Bone marrow (tissue), 2 donors: Measurements from ENCODE around the gene SPIB.
"Not testable (repeated sequence)": the region's sequence is repeated elsewhere in the genome, so short reads cannot be mapped to it uniquely, and the experiment has no call there.

ENCODE experiments used
- DNase-seq, 2 donors: peaks; one replicate each; lab custom pipeline; 2025; lab: John Stamatoyannopoulos, UW

The SPIB gene

GRCh38 chr19:50418176-50419021, at the start of gene SPIB:
SPIB (plus strand) TSS chr19:50418938; CDS start chr19:50418963, 25 bp downstream.
- DNase-seq, result no peak

- no peak for DNase-seq
Measured at GRCh38 chr19:50371914-50372475, 46.7 kb upstream of the SPIB start.

- DNase-seq, result peak; percentile 91 to 93
Measured at GRCh38 chr19:50376166-50377050, 42.3 kb upstream of the SPIB start, which contains the start of gene NR1H2. NR1H2 (plus strand) TSS chr19:50376457; CDS start chr19:50377606, 1,149 bp downstream.

GRCh38 chr19:50377051-50377461, 41.7 kb upstream of the SPIB start:
- no peak for DNase-seq

- no peak for DNase-seq
Measured at GRCh38 chr19:50377517-50377916, 41.2 kb upstream of the SPIB start.

- no peak for DNase-seq
Measured at GRCh38 chr19:50378169-50378862, 40.4 kb upstream of the SPIB start.

GRCh38 chr19:50378863-50379236, 39.9 kb upstream of the SPIB start:
- no peak for DNase-seq

GRCh38 chr19:50379602-50380001, 39.1 kb upstream of the SPIB start:
- no peak for DNase-seq

- no peak for DNase-seq
Measured at GRCh38 chr19:50380137-50380536, 38.6 kb upstream of the SPIB start.

GRCh38 chr19:50380751-50381151, 38.0 kb upstream of the SPIB start:
- no peak for DNase-seq

GRCh38 chr19:50381881-50382729, 36.6 kb upstream of the SPIB start:
- DNase-seq, result no peak

- no peak for DNase-seq
Measured at GRCh38 chr19:50383001-50383851, 35.5 kb upstream of the SPIB start.

GRCh38 chr19:50383852-50384684, 34.7 kb upstream of the SPIB start, which contains the start of gene POLD1:
POLD1 (plus strand) TSS chr19:50384347; CDS start chr19:50398852, 14,505 bp downstream.
- peak; percentile 82 to 95 for DNase-seq

GRCh38 chr19:50384685-50385535, 33.8 kb upstream of the SPIB start:
- no peak for DNase-seq

GRCh38 chr19:50387176-50387867, 31.4 kb upstream of the SPIB start:
- peak in 1 of 2 donors; percentile 31 for DNase-seq

- no peak for DNase-seq
Measured at GRCh38 chr19:50387868-50388245, 30.9 kb upstream of the SPIB start.

- DNase-seq, result not testable (repeated sequence)
Measured at GRCh38 chr19:50390295-50390694, 28.4 kb upstream of the SPIB start.
